Sigmoid colon (tissue), 4 donors: Measurements from ENCODE around the gene LDB2.

ENCODE experiments used
- CTCF ChIP-seq, 4 experiments: fragments of 450-650 bp in 3 of 4; fragments of 200-600 bp in 1 of 4; IDR thresholded peaks; one replicate each; pipeline ENCODE4 v1.5.1; 2016 to 2019; ENCODE audit warnings: antibody characterized with exemption in 4 of 4, mild to moderate bottlenecking in 3 of 4, moderate library complexity in 2 of 4
- EP300 ChIP-seq, 4 donors: sonication (generic); formaldehyde crosslinking; IDR thresholded peaks; one replicate each; pipeline ENCODE4 v1.6.1; 2017; ENCODE audit warnings: antibody characterized with exemption in 4 of 4
- POLR2A ChIP-seq, 2 donors: fragments of 450-650 bp; IDR thresholded peaks; one replicate each; pipeline ENCODE4 v1.6.1; 2016; ENCODE audit warnings: antibody characterized with exemption in 2 of 2, mild to moderate bottlenecking in 2 of 2, moderate library complexity in 2 of 2
- POLR2AphosphoS5 ChIP-seq, 4 donors: sonication (generic); formaldehyde crosslinking; IDR thresholded peaks; one replicate each; pipeline ENCODE4 v1.6.1; 2017; ENCODE audit warnings: antibody characterized with exemption in 4 of 4

DNA sequence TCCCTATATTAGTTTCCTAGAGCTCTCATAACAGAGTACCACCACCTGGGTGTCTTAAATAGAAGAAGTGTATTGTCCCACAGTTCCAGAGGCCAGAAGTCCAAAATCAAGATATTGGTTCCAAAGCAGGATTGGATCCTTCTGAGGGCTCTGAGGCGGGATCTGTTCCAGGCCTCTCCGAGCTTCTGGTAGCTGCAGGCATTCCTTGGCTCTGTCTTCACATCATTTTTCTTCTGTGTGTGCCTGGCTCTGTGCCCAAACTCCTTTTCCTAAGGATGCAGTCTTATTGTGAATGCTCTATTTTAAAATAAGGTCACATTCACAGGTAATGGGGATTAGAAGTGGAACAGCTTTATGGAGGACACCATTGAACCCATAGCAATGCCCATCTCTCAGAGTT, 418.4 kb downstream of the LDB2 start:
- TF ChIP-seq CTCF (IDR thresholded peaks at IDR 0.05) (no peak), POLR2AphosphoS5 (IDR thresholded peaks at IDR 0.05) (no peak), POLR2A (IDR thresholded peaks at IDR 0.05) (no peak), EP300 (IDR thresholded peaks at IDR 0.05) (no peak)
